Measurements from ENCODE around the gene EFNB1.
A peak's percentile ranks its signal among the peaks of the same experiment; 100 is the strongest.
"Not testable (repeated sequence)": the region's sequence is repeated elsewhere in the genome, so short reads cannot be mapped to it uniquely, and the experiment has no call there.

Gene EFNB1

DNA sequence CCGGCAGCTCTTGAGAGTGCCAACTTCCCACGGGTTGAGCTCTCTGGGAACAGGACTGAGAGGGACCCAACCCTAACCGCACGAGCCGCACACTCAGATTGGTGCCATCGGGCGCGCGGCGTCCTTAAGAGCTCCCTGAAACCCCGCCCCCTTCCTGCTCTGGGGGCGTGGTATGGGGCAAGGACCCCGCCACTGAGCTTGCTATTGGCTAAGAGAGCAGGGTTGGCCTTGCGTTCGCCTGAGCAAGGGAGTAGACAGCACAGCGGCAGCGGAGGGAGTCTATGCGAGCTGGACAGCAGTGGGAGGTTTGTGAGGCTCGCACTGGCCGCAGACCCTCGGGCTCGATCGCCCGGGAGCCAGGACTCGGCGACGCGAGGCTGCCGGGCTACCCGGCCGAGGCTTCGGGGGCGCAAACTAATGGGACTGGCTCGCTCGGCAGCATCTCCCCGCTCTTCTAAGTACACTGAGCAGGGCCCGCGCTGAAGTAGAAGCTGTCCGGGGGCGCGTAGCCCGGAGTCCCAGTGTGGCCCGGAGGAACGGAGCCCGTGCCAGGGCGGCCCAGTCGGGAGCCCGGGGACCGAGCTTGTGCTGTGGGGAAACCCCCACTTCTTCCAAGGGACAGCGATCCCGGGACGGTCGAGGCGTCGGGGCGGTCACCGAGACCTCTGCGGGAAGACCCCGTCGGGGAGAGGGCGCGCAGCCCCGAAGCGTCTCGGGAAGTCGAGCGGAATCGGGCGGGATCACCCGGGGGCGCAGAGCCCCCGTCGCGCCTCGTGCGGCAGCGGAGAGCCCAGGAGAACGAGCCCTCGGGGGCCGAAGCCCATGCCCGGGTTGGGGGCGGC is at the start of gene EFNB1:
EFNB1 (plus strand) TSS at position 282 of the 842 bp plus-strand sequence. CDS start 756 bp downstream, outside the sequence.
- DNase-seq = peak; percentile 81

- not testable (repeated sequence) for DNase-seq
These were observed 47.5 kb upstream of the EFNB1 start for GRCh38 chrX:68781295-68781694.

DNA sequence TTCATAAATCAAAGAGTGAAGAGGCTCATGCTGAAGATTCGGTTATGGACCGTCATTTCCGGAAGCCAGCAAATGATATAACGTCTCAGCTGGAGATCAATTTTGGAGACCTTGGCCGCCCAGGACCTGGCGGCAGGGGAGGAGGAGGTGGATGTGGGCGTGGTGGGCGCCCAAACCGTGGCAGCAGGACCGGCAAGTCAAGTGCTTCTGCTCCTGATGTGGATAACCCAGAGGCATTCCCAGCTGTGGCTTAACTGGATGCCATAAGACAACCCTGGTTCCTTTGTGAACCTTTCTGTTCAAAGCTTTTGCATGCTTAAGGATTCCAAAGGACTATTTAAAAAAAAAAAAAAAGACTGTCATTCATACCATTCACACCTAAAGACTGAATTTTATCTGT is 44.0 kb upstream of the EFNB1 start:
- DNase-seq = no peak

DNA sequence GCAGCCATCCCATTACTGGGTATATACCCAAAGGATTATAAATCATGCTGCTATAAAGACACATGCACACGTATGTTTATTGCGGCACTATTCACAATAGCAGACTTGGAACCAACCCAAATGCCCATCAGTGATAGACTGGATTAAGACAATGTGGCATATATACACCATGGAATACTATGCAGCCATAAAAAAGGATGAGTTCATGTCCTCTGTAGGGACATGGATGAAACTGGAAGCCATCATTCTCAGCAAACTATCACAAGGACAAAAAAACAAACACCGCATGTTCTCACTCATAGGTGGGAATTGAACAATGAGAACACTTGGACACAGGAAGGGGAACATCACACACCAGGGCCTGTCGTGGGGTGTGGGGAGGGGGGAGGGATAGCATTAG is 42.2 kb upstream of the EFNB1 start:
- DNase-seq = not testable (repeated sequence)

GRCh38 chrX:68789966-68790365 is 38.9 kb upstream of the EFNB1 start:
- DNase-seq = no peak

- no peak for DNase-seq
These were observed 36.7 kb upstream of the EFNB1 start for GRCh38 chrX:68792083-68792482.

DNA sequence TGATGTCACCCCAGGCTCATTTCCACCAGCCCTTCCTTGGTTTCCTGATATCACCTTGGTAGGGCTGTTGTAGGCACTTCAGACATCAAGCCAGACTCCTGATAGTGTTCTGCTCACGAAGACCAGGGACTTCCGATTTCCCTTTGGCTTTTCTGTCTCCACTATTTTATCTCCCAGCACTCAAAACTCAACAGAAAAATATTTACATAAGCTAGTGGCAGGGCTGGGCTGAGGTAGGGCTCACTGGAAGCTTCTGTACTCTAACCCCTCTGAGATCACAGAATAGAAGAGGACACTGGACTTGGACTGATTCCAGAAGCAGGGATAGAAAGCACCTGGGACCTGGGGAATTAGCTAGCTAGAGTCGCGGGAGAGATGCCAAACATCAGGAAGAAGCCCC is 34.4 kb upstream of the EFNB1 start:
- no peak for DNase-seq

DNA sequence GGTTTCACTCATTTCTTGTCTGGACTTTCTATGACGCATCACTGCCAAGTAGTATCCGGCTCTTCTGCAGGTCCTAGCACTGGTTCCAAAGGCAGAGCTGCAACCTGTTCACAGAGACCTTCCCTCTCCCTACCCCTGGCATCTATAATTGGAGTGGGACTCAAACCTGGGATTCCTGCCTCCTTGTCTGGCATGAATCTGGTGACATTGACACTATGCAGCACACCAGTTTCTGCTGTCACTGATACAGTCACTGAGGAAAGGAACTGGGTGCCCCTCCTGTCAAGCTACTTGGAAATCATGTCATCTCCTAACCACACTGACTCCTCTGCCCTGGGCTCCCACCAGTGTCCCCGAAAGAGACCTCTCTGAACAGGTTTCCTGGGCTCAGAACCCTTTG is 33.1 kb upstream of the EFNB1 start:
- no peak for DNase-seq

DNA sequence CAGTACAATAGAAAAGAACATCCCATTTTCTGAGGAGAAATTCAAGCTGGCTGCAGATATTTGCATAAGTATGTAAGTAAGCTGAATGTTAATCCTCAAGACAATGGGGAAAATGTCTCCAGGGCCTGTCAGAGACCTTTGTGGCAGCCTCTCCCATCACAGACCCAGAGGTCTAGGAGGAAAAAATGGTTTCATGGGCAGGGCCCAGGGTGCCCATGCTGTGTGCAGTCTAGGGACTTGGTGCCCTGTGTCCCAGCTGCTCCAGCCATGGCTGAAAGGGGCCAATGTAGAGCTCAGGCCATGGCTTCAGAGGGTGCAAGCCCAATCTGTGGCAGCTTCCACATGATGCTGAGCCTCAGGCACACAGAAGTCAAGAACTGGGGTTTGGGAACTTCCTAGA is 30.4 kb upstream of the EFNB1 start:
- not testable (repeated sequence) for DNase-seq

DNA sequence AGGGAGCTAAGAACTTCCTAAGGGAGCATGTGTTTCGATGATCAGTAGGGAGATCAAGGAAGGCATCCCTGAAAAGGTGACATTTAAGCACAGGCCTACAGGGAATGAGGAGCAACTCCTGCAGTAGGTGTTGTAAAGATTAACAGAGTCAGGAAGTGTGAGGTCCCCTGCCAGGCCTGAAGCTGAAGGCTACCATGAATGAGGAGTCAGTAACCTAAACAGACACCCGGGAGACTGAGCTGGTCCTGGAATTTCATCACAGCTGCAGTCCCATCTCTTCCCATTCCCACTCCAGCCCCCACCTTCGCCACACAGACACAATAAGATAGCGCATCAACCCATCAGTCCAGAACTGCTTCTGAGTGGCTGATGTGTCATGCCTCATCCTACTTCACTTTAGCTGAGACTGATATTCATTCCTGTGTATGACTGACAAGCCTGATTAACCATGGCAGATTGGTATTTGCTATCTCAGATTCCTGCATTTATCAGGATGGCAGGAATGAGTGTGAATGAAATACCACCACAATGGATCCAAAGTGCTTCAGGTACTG is 27.0 kb upstream of the EFNB1 start:
- DNase-seq = no peak

DNA sequence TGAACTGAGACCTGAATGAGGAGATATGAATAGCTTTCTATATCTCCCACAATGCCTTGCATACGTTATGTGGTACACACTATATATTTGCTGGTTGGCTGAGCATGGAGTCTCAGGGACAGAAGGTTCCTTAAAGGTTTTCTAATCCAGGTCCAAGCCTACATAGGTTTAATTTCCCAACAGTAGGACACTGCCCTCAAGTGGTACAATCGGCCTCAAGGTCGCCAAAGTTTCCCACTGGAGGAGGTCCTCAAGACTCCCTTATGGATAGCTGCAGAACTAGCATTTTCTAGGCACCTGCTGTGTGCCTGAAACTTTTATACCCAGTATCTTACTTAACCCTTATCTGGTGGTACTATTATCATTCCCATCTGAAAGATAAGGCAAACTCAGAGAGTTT is 21.0 kb upstream of the EFNB1 start:
- DNase-seq = no peak

DNA sequence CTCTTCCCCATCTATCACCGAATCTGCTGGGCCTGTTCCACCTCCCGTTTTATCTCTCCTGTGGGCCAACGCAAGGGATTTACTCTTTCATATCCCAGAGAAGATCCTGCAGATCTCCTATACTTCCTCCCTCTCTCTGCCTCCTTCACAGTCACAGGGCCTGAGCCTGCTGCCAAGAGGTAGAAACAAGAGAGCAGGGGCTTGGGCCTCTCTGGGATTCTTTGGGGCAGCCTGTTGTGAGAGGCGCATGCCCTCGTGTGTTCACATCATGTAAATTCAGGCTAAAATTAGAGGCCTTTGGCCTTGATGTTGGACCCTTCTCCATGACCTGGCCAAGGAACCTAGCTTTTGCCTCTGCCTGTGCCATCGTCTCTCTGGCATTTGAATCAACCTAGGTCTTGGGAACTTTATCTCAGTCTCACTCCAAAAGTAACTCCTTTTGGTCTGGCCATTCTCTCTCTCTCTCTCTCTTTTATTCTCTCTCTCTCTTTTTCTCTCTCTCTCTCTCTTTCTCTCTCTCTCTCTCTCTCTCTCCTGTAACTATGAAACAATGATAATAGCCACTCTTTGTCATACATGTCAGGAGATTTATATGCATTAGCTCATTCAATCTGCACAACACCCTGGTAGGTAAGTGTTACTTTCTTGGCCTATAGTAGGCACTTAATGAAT is 20.0 kb upstream of the EFNB1 start:
- no peak for DNase-seq

DNA sequence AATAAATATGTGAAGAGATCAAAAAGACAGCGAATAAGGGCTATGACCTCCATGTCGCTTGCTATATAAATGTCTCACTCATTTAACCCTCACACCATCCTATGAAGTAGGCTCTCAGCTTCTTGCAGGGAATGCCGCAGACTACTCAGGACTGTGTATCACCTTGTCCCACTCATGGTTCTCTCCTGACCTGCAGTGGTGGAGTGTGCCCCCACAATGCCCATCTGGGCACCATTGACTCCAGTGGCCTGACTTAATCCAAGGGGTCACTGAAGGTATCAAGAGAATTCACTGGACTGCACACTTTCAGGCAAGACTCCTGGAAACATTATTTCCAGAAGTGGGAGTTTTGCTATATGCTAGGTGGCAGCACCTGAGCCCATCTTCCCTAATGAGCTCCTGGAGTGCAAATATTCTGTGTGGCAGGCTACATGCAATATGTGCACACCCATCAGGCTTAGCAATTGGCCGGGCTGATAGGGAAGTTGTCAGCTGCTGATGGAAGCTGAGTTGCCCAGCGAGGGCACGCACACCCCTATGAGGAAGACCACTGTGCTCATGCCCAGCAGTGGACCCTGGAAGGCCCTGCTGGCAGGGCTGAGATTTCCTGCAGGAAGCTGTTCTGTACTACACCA is 8.2 kb upstream of the EFNB1 start:
- DNase-seq = no peak

GRCh38 chrX:68821616-68822015 is 7.2 kb upstream of the EFNB1 start:
- no peak for DNase-seq

DNA sequence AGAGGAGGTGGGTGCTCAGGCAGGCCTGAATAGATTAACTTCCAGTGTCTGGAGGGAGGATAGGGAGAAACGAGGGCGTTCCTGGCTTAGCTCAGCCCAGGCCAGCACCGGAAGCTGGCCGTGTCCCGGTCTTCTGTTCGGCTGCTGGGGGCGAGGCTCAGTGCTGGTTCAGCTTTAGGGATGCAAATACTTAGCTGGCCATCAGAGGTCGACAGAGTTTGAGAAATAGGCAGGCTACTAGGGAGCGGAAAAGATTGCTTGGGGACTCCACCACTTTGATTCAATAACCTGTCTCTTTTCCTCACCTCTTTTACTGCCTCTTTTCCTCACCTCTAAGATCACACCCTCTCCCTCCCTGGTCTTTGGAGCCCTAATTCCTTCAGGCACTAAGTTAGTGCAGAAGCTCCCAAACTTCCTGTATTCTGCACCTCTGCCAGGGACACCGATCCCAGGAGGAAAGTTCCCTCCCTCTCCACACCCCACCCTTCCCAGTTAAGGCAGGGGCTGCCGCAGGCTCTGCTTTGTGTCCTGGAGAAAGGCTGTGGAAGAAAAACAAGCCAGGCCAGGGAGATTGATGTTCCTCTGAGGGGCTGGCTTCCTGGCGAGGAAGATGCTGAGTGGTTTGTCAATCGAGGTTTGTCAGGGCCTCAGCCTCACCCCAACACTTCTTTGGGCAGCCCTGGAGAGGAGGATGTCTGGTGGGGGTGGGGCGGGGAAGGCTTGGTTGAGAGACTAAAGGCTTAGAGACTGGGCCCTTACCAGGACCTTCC is 6.0 kb upstream of the EFNB1 start:
- DNase-seq = no peak

DNA sequence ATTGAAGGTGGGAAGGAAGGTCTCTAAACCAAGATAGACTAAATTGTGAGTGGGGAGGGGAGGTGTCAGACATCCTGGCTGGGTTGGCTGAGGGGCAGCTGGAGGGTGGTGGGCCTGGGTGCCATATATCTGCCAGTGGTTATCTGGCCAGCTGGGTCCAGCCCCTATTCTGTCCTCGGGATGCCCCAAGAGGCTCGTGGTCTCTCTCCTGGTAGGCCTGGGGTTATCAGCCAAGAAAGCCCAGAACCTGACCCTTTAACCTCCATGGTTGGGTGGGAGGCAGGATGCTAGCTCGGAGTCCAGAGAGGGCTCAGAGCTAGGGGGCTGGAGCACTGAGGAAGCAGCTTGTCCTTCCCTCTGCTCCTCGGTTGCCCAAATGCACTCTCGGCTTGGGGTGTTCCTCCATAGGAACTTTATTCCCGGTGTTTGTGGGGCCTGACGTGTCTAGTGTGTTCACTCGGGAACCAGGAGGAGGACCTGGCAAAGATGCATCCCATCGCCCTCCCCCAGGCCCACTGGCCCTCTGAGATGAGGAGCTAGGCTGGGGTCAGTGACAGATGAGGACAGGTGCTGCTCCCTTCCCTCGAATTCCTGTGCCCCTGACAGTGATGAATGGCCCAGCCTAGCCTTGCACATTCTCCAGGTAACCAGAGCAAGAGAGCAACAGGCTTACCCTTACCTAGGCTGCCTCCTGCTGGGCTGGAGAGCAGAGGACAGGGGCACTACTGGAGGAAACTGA is 5.2 kb upstream of the EFNB1 start:
- no peak for DNase-seq

- no peak for DNase-seq
These were observed 4.7 kb upstream of the EFNB1 start for GRCh38 chrX:68824152-68824433.

GRCh38 chrX:68824565-68825125 is 4.2 kb upstream of the EFNB1 start:
- no peak for DNase-seq

DNA sequence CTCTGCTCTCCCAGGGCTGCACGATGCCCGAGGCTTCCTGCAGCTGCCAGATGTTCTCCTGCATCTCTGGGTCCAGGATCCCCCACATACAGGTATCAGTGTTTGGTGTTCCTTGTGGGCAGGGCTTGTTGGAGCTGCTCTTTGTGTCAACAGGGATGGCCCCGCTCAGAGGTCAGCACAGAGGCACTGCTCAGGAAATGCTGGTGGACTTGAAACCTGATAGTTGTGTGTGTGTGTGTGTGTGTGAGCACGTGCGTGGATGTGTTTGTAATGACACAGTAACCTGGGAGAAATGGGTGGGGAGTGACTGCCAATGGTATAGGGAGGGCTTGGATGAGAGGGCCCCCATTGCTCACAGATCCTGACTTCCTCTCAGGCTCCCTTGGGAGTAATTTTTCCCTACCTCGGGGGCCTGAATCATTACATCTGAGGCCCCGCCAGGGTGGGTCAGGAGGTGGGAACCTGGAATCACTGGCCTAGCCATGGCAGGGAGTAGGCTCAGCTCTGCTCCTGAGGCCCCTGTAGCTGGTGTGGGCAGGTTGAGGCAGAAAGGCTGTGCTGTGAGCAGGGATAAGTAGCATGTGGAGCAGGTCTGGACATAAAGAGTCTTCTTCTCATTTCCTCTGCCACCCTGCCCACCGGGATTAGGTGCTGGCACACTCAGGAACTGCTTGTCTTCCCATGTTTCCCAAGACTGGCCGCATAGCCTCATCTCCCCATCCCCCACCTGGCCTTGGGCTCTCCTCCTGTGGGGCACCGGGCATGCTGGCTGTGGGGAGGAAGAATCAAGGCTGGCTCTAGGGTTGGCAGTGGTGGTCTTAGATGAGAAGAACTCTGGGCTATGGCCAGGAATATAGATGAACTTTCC is 2.5 kb upstream of the EFNB1 start:
- no peak for DNase-seq

DNA sequence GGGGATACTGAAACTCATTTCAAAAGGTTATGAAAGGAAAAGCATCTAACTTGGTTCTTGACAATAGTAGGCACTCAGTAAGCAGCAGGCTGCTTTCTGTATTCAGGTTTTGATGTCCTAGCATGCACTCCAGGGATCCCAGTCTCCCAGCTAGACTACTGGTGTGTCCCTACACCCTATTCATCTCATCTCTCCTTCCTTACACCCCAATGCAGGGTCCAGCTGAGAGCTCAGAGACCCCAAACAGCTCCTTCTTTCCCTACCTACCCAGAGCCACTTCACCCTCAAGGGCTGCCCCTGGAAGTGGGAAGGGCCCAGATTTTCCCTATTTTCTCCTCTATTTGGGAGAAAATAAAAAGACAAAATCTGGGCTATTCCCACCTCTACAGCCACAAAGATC is 1.6 kb upstream of the EFNB1 start:
- no peak for DNase-seq
